ENCODE results near the gene ZFYVE1. TPM values are rescaled to one million over a fixed set of nuclear protein-coding genes. Genes with fewer than 3 reads are reported as not detected.
"Not testable (repeated sequence)": the region's sequence is repeated elsewhere in the genome, so short reads cannot be mapped to it uniquely, and the experiment has no call there.

Gene ZFYVE1
- total RNA-seq, 1 experiment from 2014 or later: 14.2 TPM

- H3K56ac ChIP-seq (ENCODE audit: insufficient read length, low read depth, low read length): no peak overlapping the region
- H3T11ph ChIP-seq (ENCODE audit: low read length): no peak overlapping the region
- no peak overlapping the region for H4K91ac ChIP-seq (ENCODE audit: insufficient read length, low read depth, low read length)
- no peak overlapping the region for H3K9ac ChIP-seq (ENCODE audit: extremely low read depth, insufficient read length, low read length)
- H2BK120ac ChIP-seq (ENCODE audit: low read depth, low read length, poor library complexity, severe bottlenecking): no peak overlapping the region
- DNase-seq: no peak
- no peak overlapping the region for H3K27ac ChIP-seq (ENCODE audit: insufficient read length, low read depth, low read length)
- no peak overlapping the region for H3K18ac ChIP-seq (ENCODE audit: insufficient read length, low read depth, low read length)
- no peak overlapping the region for H2BK15ac ChIP-seq (ENCODE audit: low read depth, low read length)
- H2BK5ac ChIP-seq (ENCODE audit: insufficient read length, low read length): no peak overlapping the region
- TF ChIP-seq, protein P1, sequence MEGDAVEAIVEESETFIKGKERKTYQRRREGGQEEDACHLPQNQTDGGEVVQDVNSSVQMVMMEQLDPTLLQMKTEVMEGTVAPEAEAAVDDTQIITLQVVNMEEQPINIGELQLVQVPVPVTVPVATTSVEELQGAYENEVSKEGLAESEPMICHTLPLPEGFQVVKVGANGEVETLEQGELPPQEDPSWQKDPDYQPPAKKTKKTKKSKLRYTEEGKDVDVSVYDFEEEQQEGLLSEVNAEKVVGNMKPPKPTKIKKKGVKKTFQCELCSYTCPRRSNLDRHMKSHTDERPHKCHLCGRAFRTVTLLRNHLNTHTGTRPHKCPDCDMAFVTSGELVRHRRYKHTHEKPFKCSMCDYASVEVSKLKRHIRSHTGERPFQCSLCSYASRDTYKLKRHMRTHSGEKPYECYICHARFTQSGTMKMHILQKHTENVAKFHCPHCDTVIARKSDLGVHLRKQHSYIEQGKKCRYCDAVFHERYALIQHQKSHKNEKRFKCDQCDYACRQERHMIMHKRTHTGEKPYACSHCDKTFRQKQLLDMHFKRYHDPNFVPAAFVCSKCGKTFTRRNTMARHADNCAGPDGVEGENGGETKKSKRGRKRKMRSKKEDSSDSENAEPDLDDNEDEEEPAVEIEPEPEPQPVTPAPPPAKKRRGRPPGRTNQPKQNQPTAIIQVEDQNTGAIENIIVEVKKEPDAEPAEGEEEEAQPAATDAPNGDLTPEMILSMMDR (conservative IDR thresholded peaks at IDR 0.05): no peak
- no peak overlapping the region for H2BK12ac ChIP-seq (ENCODE audit: insufficient read length, low read depth, low read length)
- H2AFZ ChIP-seq (ENCODE audit: low read length): no peak overlapping the region
- Mint-ChIP-seq H3K27me3 (ENCODE audit: low read depth) (no peaks in the 10 kb centered on the region), H3K9me3 (no peaks in the 10 kb centered on the region), H3K4me1 (peaks cover 10 to 14% of the 10 kb centered on the region in 2 experiments), H3K27ac (no peak overlapping the region), H3K36me3 (ENCODE audit: insufficient read depth in 1 of 3, low read depth in 3 of 3) (peaks cover 8 to 32% (median 30%) of the 10 kb centered on the region in 3 experiments; a peak in 6 of 7 replicates), H3K4me3 (no peak overlapping the region)
- no peaks in the 10 kb centered on the region for H3K27me3 ChIP-seq (ENCODE audit: insufficient read depth, low read length)
- no peak overlapping the region for H3K23ac ChIP-seq (ENCODE audit: insufficient read length, low read depth, low read length)
- WGBS (ENCODE audit: extremely low coverage, insufficient read length, low lambda C conversion rate): no CpG with 5 or more reads among the region's 4 CpGs
- no peak overlapping the region for H3K4me2 ChIP-seq (ENCODE audit: insufficient read depth, insufficient read length, low read length)
- no peaks in the 10 kb centered on the region for H3K79me2 ChIP-seq (ENCODE audit: insufficient read depth, low read length)
- no peak overlapping the region for H4K8ac ChIP-seq (replicated peaks; ENCODE audit: insufficient read length, low read depth, low read length)
- H2BK20ac ChIP-seq (ENCODE audit: low read depth, low read length, poor library complexity, severe bottlenecking): no peak overlapping the region
- no peaks in the 10 kb centered on the region for H3K9me3 ChIP-seq (ENCODE audit: control insufficient read depth, low read depth, low read length)
- no peak overlapping the region for H3K4ac ChIP-seq (ENCODE audit: low read depth, low read length)
- H3K79me1 ChIP-seq (ENCODE audit: insufficient read depth, low read depth, low read length, poor library complexity, severe bottlenecking): peaks cover 8% of the 10 kb centered on the region
- H3K4me1 ChIP-seq (ENCODE audit: insufficient read depth, low read length): no peaks in the 10 kb centered on the region
- no peaks in the 10 kb centered on the region for H4K20me1 ChIP-seq (ENCODE audit: control insufficient read depth, insufficient read depth, insufficient read length)
- no peak overlapping the region for H3K14ac ChIP-seq (ENCODE audit: insufficient read depth, low read length)
- H3K23me2 ChIP-seq (ENCODE audit: insufficient read length, low read depth, low read length, poor library complexity, severe bottlenecking): peaks cover 5% of the 10 kb centered on the region
- no peak overlapping the region for H2AK5ac ChIP-seq (ENCODE audit: insufficient read length, low read length)
- no peak overlapping the region for H4K5ac ChIP-seq (ENCODE audit: insufficient read length, low read depth, low read length)
These were observed 4.9 kb downstream of the ZFYVE1 start for GRCh38 chr14:73022051-73022450.

DNA sequence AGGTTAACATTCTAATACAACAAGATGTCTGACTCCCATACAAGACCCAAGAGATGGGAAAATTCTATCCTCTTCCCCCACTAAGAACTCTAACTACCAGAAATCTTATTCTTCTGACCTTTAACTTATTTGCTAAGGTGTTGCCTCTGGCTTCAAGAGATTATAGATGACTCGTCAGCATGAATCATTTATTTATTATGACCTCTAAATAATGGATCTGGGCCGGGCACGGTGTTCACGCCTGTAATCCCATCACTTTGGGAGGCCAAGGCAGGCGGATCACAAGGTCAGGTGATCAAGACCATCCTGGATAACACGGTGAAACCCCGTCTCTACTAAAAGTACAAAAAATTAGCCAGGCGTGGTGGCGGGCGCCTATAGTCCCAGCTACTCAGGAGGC lies 10.9 kb downstream of the ZFYVE1 start:
- H3K79me2 ChIP-seq (ENCODE audit: insufficient read depth, low read length); H3K9ac ChIP-seq (ENCODE audit: extremely low read depth, insufficient read length, low read length); H3K4me1 Mint-ChIP-seq; H4K20me1 ChIP-seq (ENCODE audit: control insufficient read depth, insufficient read depth, insufficient read length); H2BK15ac ChIP-seq (ENCODE audit: low read depth, low read length); H3K14ac ChIP-seq (ENCODE audit: insufficient read depth, low read length); H3K4me2 ChIP-seq (ENCODE audit: insufficient read depth, insufficient read length, low read length); H2BK5ac ChIP-seq (ENCODE audit: insufficient read length, low read length); H2BK12ac ChIP-seq (ENCODE audit: insufficient read length, low read depth, low read length); H3K4me1 ChIP-seq (ENCODE audit: insufficient read depth, low read length); H3K23ac ChIP-seq (ENCODE audit: insufficient read length, low read depth, low read length); H3T11ph ChIP-seq (ENCODE audit: low read length); H4K8ac ChIP-seq (replicated peaks; ENCODE audit: insufficient read length, low read depth, low read length); H3K4ac ChIP-seq (ENCODE audit: low read depth, low read length); H3K27me3 ChIP-seq (ENCODE audit: insufficient read depth, low read length); H3K56ac ChIP-seq (ENCODE audit: insufficient read length, low read depth, low read length); H2BK20ac ChIP-seq (ENCODE audit: low read depth, low read length, poor library complexity, severe bottlenecking); H4K5ac ChIP-seq (ENCODE audit: insufficient read length, low read depth, low read length); H3K18ac ChIP-seq (ENCODE audit: insufficient read length, low read depth, low read length); H4K91ac ChIP-seq (ENCODE audit: insufficient read length, low read depth, low read length); H3K27me3 Mint-ChIP-seq (ENCODE audit: low read depth); H3K9me3 ChIP-seq (ENCODE audit: control insufficient read depth, low read depth, low read length); DNase-seq; H2AFZ ChIP-seq (ENCODE audit: low read length); H2AK5ac ChIP-seq (ENCODE audit: insufficient read length, low read length); H3K79me1 ChIP-seq (ENCODE audit: insufficient read depth, low read depth, low read length, poor library complexity, severe bottlenecking); H3K9me3 Mint-ChIP-seq; H2BK120ac ChIP-seq (ENCODE audit: low read depth, low read length, poor library complexity, severe bottlenecking); H3K27ac ChIP-seq (ENCODE audit: insufficient read length, low read depth, low read length); H3K23me2 ChIP-seq (ENCODE audit: insufficient read length, low read depth, low read length, poor library complexity, severe bottlenecking); H3K4me3 Mint-ChIP-seq: not testable (repeated sequence)
- WGBS (ENCODE audit: extremely low coverage, insufficient read length, low lambda C conversion rate): no CpG with 5 or more reads among the region's 10 CpGs
- Mint-ChIP-seq H3K36me3 (ENCODE audit: insufficient read depth in 1 of 3, low read depth in 3 of 3) (peaks cover 0 to 17% (median 5%) of the 10 kb centered on the region in 3 experiments; a peak in 5 of 7 replicates), H3K27ac (peak overlapping the region in 1 of 3 experiments; percentile 59; a peak in 2 of 7 replicates)
